Skeletal muscle satellite cell (primary cell): ENCODE results near the gene LCAT.
A peak's percentile ranks its signal among the peaks of the same experiment; 100 is the strongest.
"Not testable (repeated sequence)": the region's sequence is repeated elsewhere in the genome, so short reads cannot be mapped to it uniquely, and the experiment has no call there.

Experiments
- H3K27me3 ChIP-seq: 2 replicates; pipeline ENCODE4 v1.7.0; 2013; ENCODE audit warnings: low read length; ENCODE audit not compliant: control insufficient read depth, insufficient read depth
- H3K36me3 ChIP-seq: 2 replicates; pipeline ENCODE4 v1.7.0; 2013; ENCODE audit warnings: mild to moderate bottlenecking, control low read depth, low read length; ENCODE audit not compliant: insufficient read depth
- H3K4me1 ChIP-seq: 2 replicates; pipeline ENCODE4 v1.7.0; 2013; ENCODE audit warnings: low read length; ENCODE audit not compliant: control insufficient read depth, insufficient read depth
- H3K4me2 ChIP-seq: 2 replicates; pipeline ENCODE4 v1.7.0; 2013; ENCODE audit warnings: mild to moderate bottlenecking, low read length
- H3K4me3 ChIP-seq: 2 replicates; pipeline ENCODE4 v1.7.0; 2013; ENCODE audit warnings: low read length
- H3K9ac ChIP-seq: 2 replicates; pipeline ENCODE4 v1.7.0; 2013; ENCODE audit warnings: mild to moderate bottlenecking, low read depth, low read length, moderate library complexity
- H3K9me3 ChIP-seq: replicated peaks from 2 replicates; pipeline ENCODE4 v1.7.0; 2013; ENCODE audit warnings: mild to moderate bottlenecking, control low read depth, low read length

The LCAT gene

DNA sequence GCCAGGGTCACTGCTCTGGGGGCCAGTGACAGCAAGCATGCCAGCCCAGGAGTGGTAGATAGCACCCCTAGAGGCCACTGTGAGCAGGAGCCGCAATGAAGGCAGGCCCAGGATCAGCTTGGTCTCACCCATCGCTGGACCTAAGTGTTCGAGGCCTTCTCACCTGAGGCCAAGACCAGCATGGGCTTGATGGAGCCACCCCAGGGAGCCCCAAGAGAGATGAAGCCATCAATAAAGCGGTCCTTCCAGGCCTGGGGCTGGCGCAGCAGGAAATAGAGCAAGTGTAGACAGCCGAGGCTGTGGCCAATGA lies 1.8 kb downstream of the LCAT start:
- no peak overlapping the region for H3K4me3 ChIP-seq
- H3K9ac ChIP-seq: no peak overlapping the region
- H3K27me3 ChIP-seq: no peaks in the 10 kb centered on the region
- no peaks in the 10 kb centered on the region for H3K9me3 ChIP-seq
- H3K4me2 ChIP-seq: no peak overlapping the region
- peaks cover 78% of the 10 kb centered on the region for H3K36me3 ChIP-seq
- peaks cover 29% of the 10 kb centered on the region for H3K4me1 ChIP-seq

DNA sequence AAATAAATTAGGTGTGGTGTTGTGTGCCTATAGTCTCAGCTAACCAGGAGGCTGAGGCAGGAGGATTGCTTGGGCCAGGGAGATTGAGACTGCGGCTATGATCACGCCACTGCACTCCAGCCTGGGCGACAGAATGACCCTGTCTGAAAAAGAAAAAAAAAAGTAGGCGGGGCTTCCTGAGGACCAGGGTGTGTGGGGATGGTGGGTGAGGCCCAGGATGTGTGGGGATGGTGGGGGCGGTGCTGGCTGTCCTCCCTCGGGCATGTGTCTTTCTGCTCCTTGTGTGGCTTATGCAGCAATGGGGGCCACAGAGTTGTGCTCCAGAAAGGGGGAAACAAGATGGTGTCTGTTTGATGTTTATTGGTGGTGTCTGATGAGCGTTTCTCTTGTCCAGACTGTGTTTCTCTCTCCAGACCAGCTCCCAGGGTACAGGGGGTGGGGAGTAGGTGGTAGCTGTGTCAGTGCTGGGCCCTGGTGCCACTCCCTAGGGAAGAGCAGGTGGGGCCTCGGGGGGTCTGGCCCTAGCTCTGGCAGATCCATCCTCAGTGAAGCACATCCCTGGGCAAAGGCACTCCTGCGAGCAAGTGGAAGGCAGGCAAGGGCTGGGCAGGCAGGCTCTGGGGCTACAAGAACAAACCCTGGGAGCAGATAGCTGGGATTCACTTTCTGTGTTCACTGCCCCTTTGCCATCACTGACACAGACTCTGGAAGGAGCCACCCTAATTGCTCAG lies 2.3 kb downstream of the LCAT start:
- Histone ChIP-seq H3K4me1 (peaks cover 33% of the 10 kb centered on the region), H3K9ac (no peak overlapping the region), H3K4me2 (no peak overlapping the region), H3K27me3 (no peaks in the 10 kb centered on the region), H3K4me3 (no peak overlapping the region), H3K9me3 (no peaks in the 10 kb centered on the region), H3K36me3 (peaks cover 73% of the 10 kb centered on the region)

DNA sequence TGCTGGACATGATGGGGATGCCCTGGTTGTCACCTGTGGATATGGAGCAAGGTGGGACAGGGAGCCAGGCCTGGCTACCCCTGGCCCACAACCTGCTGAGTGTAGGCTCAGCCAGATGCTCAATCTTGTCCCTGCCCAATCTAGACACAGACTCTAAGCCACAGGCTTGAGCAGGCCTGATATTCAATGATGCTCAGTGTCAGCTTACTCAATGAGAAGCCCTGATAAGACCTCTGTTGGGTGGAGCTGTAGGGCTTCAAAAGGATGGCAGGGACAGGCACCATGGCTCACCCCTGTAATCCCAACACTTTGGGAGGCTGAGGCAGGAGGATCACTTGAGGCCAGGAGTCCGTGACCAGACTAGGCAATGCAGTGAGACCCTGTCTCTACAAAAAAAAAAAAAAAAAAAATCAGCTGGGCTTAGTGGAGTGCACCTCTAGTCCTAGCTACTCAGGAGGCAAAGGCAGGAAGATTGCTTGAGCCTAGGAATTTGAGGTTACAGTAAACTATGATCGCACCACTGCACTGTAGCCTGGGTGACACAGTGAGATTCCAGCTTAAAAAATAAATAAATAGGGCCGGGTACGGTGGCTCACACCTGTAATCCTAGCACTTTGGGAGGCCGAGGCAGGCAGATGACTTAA lies 3.4 kb downstream of the LCAT start:
- Histone ChIP-seq H3K9me3 (no peaks in the 10 kb centered on the region), H3K4me1 (peaks cover 30% of the 10 kb centered on the region), H3K27me3 (no peaks in the 10 kb centered on the region), H3K4me2 (no peak overlapping the region), H3K36me3 (peaks cover 62% of the 10 kb centered on the region), H3K9ac (no peak overlapping the region), H3K4me3 (no peak overlapping the region)

DNA sequence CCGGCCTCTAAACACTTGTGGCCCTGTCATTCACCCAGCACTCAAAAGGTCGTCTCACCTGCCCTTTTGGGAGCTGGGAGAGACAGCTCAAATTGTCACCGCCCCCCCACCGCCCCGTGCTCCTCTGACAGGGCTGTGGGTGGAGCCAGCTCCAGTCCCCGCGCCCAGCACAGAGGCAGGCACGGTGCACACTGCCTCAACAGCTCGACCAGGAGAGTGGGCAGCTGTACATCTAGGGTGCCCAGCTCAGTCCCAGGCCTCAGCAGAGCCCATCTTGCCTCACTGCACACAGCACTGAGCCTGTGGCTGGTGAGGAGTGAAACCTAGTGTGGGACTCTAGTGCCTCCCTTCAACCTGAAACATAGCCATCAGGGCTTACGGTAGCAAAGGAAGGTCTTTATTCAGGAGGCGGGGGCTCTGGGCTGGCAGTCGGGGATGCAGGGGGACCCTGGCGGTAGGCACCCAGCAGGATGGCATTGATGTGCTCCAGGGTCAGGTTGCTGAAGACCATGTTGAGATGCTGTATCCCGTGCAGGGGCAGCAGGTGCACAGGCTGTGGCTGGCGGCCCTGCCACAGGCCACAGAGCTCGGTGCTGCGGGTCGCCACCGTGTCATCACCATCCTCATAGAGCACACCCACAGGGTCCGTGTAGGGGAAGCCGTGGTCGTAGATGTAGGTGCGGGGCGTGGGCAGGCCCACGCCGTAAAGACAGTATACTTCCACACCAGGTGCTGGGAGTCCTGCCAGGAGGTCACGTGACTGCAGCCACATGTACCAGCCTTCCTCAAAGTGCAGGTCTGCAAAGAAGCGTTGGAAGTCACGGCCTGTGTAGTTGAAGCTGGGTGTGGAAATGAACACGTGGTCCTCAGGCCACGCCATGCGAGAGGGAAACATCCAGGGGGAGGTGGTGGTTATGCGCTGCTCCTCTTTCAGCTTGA lies 4.1 kb downstream of the LCAT start:
- no peak overlapping the region for H3K4me3 ChIP-seq
- peaks cover 30% of the 10 kb centered on the region for H3K4me1 ChIP-seq
- no peaks in the 10 kb centered on the region for H3K27me3 ChIP-seq
- H3K36me3 ChIP-seq: peaks cover 54% of the 10 kb centered on the region
- H3K9me3 ChIP-seq: no peaks in the 10 kb centered on the region
- H3K4me2 ChIP-seq: no peak overlapping the region
- no peak overlapping the region for H3K9ac ChIP-seq

DNA sequence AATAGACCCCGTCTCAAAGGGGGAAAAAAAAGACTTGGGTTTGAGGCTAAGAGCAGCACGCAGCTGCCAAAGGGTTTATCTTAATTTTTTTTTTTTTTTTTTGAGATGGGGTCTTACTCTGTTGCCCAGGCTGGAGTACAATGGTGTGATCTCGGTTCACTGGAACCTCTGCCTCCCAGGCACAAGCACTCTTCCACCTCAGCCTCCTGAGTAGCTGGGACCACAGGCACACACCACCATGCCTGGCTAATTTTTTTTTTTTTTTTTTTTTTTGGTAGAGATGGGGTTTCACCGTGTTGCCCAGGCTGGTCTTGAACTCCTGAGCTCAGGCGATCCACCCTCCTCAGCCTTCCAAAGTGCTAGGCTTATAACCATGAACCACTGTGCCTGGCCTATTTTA lies 6.2 kb downstream of the LCAT start:
- Histone ChIP-seq H3K4me1 (peaks cover 23% of the 10 kb centered on the region), H3K36me3 (peaks cover 36% of the 10 kb centered on the region)
- not testable (repeated sequence) for H3K4me3 ChIP-seq

DNA sequence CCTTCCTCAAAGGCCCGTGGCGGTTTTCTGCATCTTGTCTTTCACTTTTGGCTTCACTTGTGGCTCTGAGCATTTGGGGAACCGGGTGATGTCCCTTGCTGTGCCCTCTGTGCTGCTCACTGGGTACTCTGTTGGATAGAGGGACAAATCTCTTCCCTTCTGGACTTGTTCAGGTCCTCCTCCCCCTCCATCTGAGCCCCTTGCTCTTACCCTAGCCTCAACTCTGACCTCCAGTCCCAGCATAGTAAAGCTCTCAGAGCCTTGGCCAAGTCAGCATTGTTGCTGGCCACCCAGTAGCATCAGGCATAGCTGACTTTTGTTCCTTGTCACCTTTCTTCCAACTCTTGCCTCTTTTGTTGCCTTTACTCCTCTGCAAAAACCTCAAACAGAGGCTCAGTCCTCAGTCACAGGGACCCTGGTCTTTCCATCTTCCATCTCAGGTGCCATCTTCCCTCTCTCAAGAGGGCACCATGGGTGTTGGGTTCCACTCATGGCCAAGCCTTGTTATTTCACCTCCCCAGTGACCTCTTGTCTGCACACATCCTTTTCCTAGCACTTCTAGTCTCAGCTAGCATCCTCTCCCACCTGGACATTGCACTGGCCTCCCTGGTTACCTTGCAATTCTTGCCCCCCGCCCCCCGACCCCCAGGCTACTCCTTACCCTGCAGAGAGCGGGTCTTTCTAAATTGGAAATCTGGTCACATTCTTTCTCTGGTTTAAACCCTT lies 6.9 kb downstream of the LCAT start:
- peaks cover 29% of the 10 kb centered on the region for H3K36me3 ChIP-seq
- no peaks in the 10 kb centered on the region for H3K27me3 ChIP-seq
- peak overlapping the region; percentile 97 for H3K4me2 ChIP-seq
- H3K9me3 ChIP-seq: no peaks in the 10 kb centered on the region
- peak overlapping the region; percentile 77 for H3K4me3 ChIP-seq
- peak overlapping the region; percentile 88 for H3K9ac ChIP-seq
- H3K4me1 ChIP-seq: peaks cover 23% of the 10 kb centered on the region

More for the DNA sequence above, 6.2 kb downstream of the LCAT start:
- not testable (repeated sequence) for H3K9me3 ChIP-seq, H3K4me2 ChIP-seq, H3K9ac ChIP-seq, H3K27me3 ChIP-seq

DNA sequence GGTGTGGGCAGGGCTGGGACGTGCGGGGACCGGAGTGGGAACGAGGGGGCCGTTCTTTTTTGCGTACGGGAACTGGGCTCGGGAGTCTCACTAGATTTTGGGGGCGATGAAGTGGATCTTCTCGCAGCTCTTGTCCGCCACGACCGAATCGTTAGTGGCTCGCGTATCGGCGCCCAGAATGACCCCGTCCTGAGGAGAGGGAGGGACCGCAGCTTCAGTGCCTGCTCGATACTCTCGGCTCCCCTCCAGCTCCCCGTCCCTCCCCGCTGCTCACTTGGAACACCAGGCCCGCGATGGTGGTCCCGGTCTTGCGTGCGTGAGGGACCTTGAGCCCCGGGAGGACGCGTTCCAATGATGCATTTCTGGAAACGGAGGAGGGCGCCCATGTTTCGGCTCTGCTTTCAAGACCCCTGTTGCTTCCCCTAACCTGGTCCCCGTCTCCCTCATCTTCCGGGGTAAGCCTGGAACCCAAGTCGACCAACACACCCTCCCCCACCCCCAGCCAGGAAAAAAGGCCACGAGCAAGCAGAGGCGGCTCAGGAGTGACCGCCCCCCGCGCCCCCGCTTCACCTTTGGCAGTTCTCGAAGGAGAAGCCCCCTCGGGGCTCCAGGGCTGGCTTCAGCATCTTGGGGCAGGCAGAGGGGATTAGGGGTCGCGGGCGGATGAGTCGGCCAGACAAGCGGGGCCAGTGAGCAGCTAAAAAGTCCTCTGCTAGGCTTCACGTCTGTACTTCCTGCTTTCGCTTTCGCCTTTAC lies 7.6 kb downstream of the LCAT start, which contains the start of gene PSMB10:
Gene PSMB10, minus strand, starts transcription at position 727 of the 756 bp plus-strand sequence. Its CDS starts 101 bp downstream, at position 626.
- Histone ChIP-seq H3K4me3 (peak within 1 kb of the TSS; percentile 77), H3K4me2 (peak within 1 kb of the TSS; percentile 97), H3K36me3 (peaks cover 22% of the 10 kb centered on the region), H3K9me3 (no peaks in the 10 kb centered on the region), H3K9ac (peak within 1 kb of the TSS; percentile 88), H3K27me3 (no peaks in the 10 kb centered on the region), H3K4me1 (peaks cover 23% of the 10 kb centered on the region)

DNA sequence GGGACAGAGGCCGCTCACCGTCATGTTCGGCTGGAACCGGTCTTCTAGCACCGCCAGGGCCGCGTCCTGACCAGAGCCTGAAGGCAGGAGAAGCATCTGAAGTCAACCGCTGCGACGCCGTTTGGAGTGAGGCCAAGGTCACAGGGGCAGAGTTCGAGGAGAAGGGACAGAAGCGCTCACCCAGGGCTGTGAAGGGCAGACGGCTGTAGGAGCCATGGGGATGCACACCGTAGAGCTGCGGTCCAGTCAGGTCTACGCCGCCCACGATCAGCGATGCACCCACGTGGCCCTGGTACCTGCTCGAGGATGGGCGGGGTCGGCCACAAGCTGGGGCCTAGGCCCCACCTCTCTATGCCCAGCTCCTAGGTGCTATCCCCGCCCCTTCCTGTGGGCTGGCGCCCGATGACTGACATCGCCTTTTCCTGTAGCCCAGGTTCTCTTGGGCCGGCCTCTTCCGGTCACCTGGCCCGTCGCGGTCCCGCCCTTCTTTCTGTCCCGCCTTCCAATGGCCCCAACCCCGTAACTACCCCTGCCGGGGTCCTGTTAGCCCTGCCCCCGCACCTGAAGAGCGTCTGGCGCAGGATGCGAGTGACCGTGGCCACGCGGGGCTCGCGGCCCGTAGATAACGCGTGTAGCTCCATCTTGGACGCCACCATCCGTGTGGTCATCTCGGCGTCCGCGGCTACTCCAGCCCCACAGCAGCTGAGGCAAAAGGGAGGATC lies 8.4 kb downstream of the LCAT start:
- peak overlapping the region; percentile 97 for H3K4me2 ChIP-seq
- no peaks in the 10 kb centered on the region for H3K9me3 ChIP-seq
- peaks cover 23% of the 10 kb centered on the region for H3K4me1 ChIP-seq
- peak overlapping the region; percentile 88 for H3K9ac ChIP-seq
- H3K36me3 ChIP-seq: peaks cover 15% of the 10 kb centered on the region
- H3K27me3 ChIP-seq: no peaks in the 10 kb centered on the region
- peak overlapping the region; percentile 77 for H3K4me3 ChIP-seq

DNA sequence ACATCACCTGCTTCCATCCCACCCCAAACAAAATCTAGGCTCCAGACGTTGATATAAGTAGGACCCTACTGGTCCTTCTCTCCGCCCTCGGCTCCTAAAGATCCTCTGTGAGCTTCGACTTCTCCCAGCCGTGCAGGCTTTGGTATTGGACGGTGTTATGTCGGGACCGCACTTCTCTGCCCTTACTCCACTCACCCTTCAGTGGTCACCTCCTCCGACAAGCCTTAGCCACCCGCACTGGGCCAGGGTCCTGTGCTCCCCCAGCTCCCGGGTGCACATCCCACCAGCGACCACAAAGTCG lies 8.9 kb downstream of the LCAT start:
- H3K9me3 ChIP-seq: no peaks in the 10 kb centered on the region
- peak overlapping the region; percentile 88 for H3K9ac ChIP-seq
- peaks cover 23% of the 10 kb centered on the region for H3K4me1 ChIP-seq
- H3K4me3 ChIP-seq: peak overlapping the region; percentile 77
- H3K27me3 ChIP-seq: no peaks in the 10 kb centered on the region
- H3K36me3 ChIP-seq: peaks cover 10% of the 10 kb centered on the region
- H3K4me2 ChIP-seq: peak overlapping the region; percentile 97
